GM12891 (cell line): Measurements from ENCODE around the gene TEX48.

Experiments used
- DNase-seq: peaks from one replicate; pipeline ENCODE4 v3.0.0; 2011; ENCODE audit warnings: low spot score; ENCODE audit not compliant: insufficient read length
- FAIRE-seq: peaks from 2 replicates; lab custom pipeline; 2011; peaks lifted over from hg19 to GRCh38; lab: Jason Lieb, UNC
- PAX5 ChIP-seq: IDR thresholded peaks from 2 replicates; pipeline ENCODE4 v1.6.1; 2011; ENCODE audit warnings: low read length, moderate library complexity, mild to moderate bottlenecking; ENCODE audit not compliant: insufficient read depth, severe bottlenecking
- POLR2A ChIP-seq: IDR thresholded peaks from 2 replicates; pipeline ENCODE4 v1.6.1; 2011; ENCODE audit warnings: low read depth, low read length, control low read depth
- POLR2AphosphoS5 ChIP-seq: IDR thresholded peaks from 2 replicates; pipeline ENCODE4 v1.6.1; 2011; ENCODE audit warnings: low read depth, low read length, control low read depth
- POU2F2 ChIP-seq: IDR thresholded peaks from 2 replicates; pipeline ENCODE4 v1.6.1; 2011; ENCODE audit warnings: low read depth, mild to moderate bottlenecking, control low read depth, low read length, moderate library complexity
- SPI1 ChIP-seq: IDR thresholded peaks from 2 replicates; pipeline ENCODE4 v1.6.1; 2011; ENCODE audit warnings: low read depth, low read length, control low read depth
- TAF1 ChIP-seq: IDR thresholded peaks from 2 replicates; pipeline ENCODE4 v1.6.1; 2011; ENCODE audit warnings: low read depth, low read length, control low read depth

The TEX48 gene

GRCh38 chr9:114720086-114720676, 38.2 kb upstream of the TEX48 start:
- TF ChIP-seq PAX5 = no peak
- no peak for TF ChIP-seq POLR2A
- TF ChIP-seq POU2F2 = no peak
- DNase-seq = no peak
- FAIRE-seq = no peak

GRCh38 chr9:114719290-114719689, 37.3 kb upstream of the TEX48 start:
- FAIRE-seq = no peak
- TF ChIP-seq POLR2AphosphoS5 (no peak), PAX5 (no peak), POU2F2 (no peak), POLR2A (no peak), TAF1 (no peak), SPI1 (no peak)
- DNase-seq = no peak

- DNase-seq = no peak
- FAIRE-seq = no peak
- TF ChIP-seq PAX5 = no peak
- TF ChIP-seq POU2F2 = no peak
- no peak for TF ChIP-seq POLR2A
- no peak for TF ChIP-seq TAF1
- no peak for TF ChIP-seq POLR2AphosphoS5
- TF ChIP-seq SPI1 = no peak
Measured at GRCh38 chr9:114718801-114719221, 36.8 kb upstream of the TEX48 start.

GRCh38 chr9:114717908-114718486, 36.0 kb upstream of the TEX48 start:
- no peak for TF ChIP-seq POLR2AphosphoS5
- no peak for TF ChIP-seq POU2F2
- TF ChIP-seq SPI1 = no peak
- no peak for TF ChIP-seq PAX5
- no peak for TF ChIP-seq POLR2A
- no peak for TF ChIP-seq TAF1
- no peak for DNase-seq
- no peak for FAIRE-seq

- DNase-seq = no peak
- FAIRE-seq = no peak
- TF ChIP-seq POLR2AphosphoS5 (no peak), SPI1 (no peak), POLR2A (no peak), POU2F2 (no peak), TAF1 (no peak), PAX5 (no peak)
Measured at GRCh38 chr9:114709636-114710035, 27.6 kb upstream of the TEX48 start.

- TF ChIP-seq PAX5 = no peak
- TF ChIP-seq TAF1 = no peak
- TF ChIP-seq SPI1 = no peak
- TF ChIP-seq POLR2A = no peak
- DNase-seq (no peak), FAIRE-seq (no peak)
Measured at GRCh38 chr9:114706711-114707110, 24.7 kb upstream of the TEX48 start.

- DNase-seq (no peak), FAIRE-seq (no peak)
- TF ChIP-seq PAX5 = no peak
- no peak for TF ChIP-seq POLR2A
- TF ChIP-seq TAF1 = no peak
- no peak for TF ChIP-seq SPI1
- TF ChIP-seq POU2F2 = no peak
- no peak for TF ChIP-seq POLR2AphosphoS5
Measured at GRCh38 chr9:114701988-114702387, 20.0 kb upstream of the TEX48 start.

- FAIRE-seq (peak; percentile 51), DNase-seq (no peak)
- no peak for TF ChIP-seq SPI1
- TF ChIP-seq POLR2AphosphoS5 = no peak
- no peak for TF ChIP-seq PAX5
- no peak for TF ChIP-seq TAF1
- TF ChIP-seq POLR2A = no peak
- peak; percentile 95 for TF ChIP-seq POU2F2
Measured at GRCh38 chr9:114697951-114698351, 16.0 kb upstream of the TEX48 start.

GRCh38 chr9:114696814-114697544, 15.0 kb upstream of the TEX48 start:
- DNase-seq (peak; percentile 34), FAIRE-seq (peak; percentile 72)

GRCh38 chr9:114695948-114696347, 14.0 kb upstream of the TEX48 start:
- TF ChIP-seq SPI1 (no peak), PAX5 (no peak)
- FAIRE-seq (no peak), DNase-seq (no peak)

More at GRCh38 chr9:114696814-114697544, 15.0 kb upstream of the TEX48 start:
- TF ChIP-seq PAX5 (no peak), POU2F2 (peak; percentile 90)

- DNase-seq = no peak
- peak; percentile 64 for FAIRE-seq
- TF ChIP-seq POU2F2 = peak; percentile 61
- TF ChIP-seq POLR2A = no peak
Measured at GRCh38 chr9:114694719-114695269, 12.8 kb upstream of the TEX48 start.
